Esophagus muscularis mucosa (tissue), 4 donors: ENCODE data around the gene FAM3C. TPM values are rescaled to one million over a fixed set of nuclear protein-coding genes. Genes with fewer than 3 reads are reported as not detected.

Source experiments
- DNase-seq: peaks from one replicate; pipeline ENCODE4 v3.0.0-alpha.2; 2017; ENCODE audit errors: extremely low spot score
- H3K27ac ChIP-seq, 4 donors: fragments of 200-600 bp; sonication (generic); replicated peaks in 1 of 4; 1 replicate in 3 of 4; 2 replicates in 1 of 4; pipeline ENCODE4 v1.5.1; 2016 to 2019; ENCODE audit warnings: mild to moderate bottlenecking in 1 of 4
- H3K27me3 ChIP-seq, 4 donors: fragments of 200-600 bp; sonication (generic); one replicate each; pipeline versions ENCODE4 v1.5.1 to v1.6.0; 2016 to 2019
- H3K36me3 ChIP-seq, 4 donors: fragments of 200-600 bp; sonication (generic); one replicate each; pipeline ENCODE4 v1.5.1; 2016 to 2019
- H3K4me1 ChIP-seq, 4 donors: fragments of 200-600 bp; sonication (generic); one replicate each; pipeline ENCODE4 v1.5.1; 2016 to 2019
- H3K4me3 ChIP-seq, 4 donors: fragments of 200-600 bp; sonication (generic); 1 replicate in 2 of 4; 2 replicates in 2 of 4; pipeline ENCODE4 v1.5.1; 2016 to 2019; ENCODE audit warnings: mild to moderate bottlenecking in 4 of 4, moderate library complexity in 1 of 4
- H3K9me3 ChIP-seq, 4 donors: fragments of 200-600 bp; sonication (generic); 1 replicate in 3 of 4; 2 replicates in 1 of 4; pipeline ENCODE4 v1.5.1; 2016 to 2019
- EP300 ChIP-seq: sonication (generic); formaldehyde crosslinking; IDR thresholded peaks from one replicate; pipeline ENCODE4 v1.6.1; 2017; ENCODE audit warnings: antibody characterized with exemption
- POLR2A ChIP-seq: fragments of 450-650 bp; IDR thresholded peaks from one replicate; pipeline ENCODE4 v1.6.1; 2017; ENCODE audit warnings: antibody characterized with exemption, moderate library complexity, mild to moderate bottlenecking, low read depth
- POLR2AphosphoS5 ChIP-seq, 2 donors: sonication (generic); formaldehyde crosslinking; IDR thresholded peaks; one replicate each; pipeline ENCODE4 v1.6.1; 2017; ENCODE audit warnings: antibody characterized with exemption in 2 of 2
- WGBS: methylation state at CpG from one replicate; pipeline ENCODE4 v1.1.5; 2018; 5-methylcytosine and 5-hydroxymethylcytosine counted together
- intact Hi-C: fragments of 100-400 bp; cut with DNase I; formaldehyde crosslinking; loops from one replicate; pipeline ENCODE4 v1.15.1; 2023
- total RNA-seq, 4 donors: library from RNA; depleted of rRNA; stranded (reverse); fragments of >200 nt; gene quantifications; one replicate each; pipeline versions ENCODE4 v1.1.0 to v1.2.1, GENCODE V29; 2016
- TF ChIP-seq, protein P1 (sequence below), 3 experiments: fragments of 200-600 bp in 2 of 3; fragments of 450-650 bp in 1 of 3; sonication (generic) in 2 of 3; IDR thresholded peaks; one replicate each; pipeline ENCODE4 v1.5.1; 2017 to 2019; ENCODE audit warnings: antibody characterized with exemption in 3 of 3, mild to moderate bottlenecking in 2 of 3, moderate library complexity in 1 of 3

The FAM3C gene
- total RNA-seq, 4 donors from 2014 or later = 26.6 to 41.9 (median 30.7) TPM

DNA sequence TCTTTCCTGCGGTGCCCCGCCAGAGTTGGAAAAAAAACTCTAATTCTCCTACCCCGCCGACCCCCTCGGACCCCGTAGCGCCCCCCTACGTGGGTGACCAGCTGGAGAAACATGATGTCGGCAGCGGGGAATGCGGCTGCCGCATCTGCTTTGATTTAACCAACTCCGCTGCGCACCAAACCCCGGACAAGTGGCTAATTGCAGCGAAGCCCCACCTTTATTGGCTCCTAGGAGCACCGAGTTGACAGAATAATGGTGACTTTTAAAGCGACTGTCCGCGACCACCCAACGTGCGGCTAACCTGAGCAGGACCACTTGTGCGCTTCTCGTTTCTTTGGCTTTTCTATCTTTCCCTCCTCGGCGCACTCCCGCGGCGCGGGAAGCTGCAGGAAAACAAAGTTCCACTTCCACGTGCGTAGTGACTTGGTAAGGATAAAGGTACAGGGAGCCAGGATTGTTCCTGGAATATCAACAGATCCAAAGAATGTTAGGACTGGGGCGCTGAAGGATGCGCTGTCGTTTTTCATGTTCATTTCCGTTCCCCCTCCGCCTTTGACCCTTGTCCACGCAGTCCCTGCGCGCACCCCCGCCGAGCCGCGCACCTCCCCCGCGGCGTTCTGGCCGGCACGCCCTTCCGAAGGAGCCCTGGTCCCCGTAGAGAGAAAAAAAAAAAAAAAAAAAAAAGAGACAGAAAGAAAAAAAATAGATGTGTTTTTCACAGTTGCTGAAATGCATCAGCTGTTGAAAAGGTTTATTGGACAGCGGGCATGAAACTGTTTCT lies 65.9 kb downstream of the FAM3C start:
- H3K27me3 ChIP-seq = peaks cover 0 to 74% (median 32%) of the 10 kb centered on the region in 4 donors
- H3K27ac ChIP-seq = no peak overlapping the region
- no peak for DNase-seq

DNA sequence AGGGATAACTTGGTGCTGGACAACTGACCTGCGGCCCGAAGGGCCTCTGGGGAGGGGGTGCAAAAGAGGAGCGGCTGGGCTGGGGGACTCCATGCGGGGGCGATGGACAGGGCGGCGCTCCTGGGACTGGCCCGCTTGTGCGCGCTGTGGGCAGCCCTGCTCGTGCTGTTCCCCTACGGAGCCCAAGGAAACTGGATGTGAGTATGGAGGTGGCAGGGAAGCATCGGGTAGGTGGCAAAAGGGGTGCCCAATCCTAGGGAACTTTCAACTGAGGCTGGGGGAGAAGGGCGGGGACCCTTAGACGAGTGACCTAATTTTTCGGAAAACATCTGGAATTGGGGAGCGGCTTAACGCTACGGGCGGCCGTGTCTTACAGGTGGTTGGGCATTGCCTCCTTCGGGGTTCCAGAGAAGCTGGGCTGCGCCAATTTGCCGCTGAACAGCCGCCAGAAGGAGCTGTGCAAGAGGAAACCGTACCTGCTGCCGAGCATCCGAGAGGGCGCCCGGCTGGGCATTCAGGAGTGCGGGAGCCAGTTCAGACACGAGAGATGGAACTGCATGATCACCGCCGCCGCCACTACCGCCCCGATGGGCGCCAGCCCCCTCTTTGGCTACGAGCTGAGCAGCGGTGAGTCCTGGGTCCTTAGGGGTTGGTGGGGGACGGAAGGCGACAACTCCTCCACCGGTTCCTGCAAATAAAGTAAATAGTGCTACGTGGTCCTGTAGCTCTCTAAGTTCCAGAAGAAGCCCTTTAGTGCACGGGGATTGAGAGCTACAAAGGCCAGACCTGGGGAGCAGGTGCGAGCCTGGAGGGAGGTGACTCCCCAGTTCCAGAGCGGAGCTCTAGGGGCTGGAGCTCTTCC lies 66.7 kb downstream of the FAM3C start:
- H3K4me1 ChIP-seq = peaks cover 16 to 24% (median 22%) of the 10 kb centered on the region in 4 donors
- TF ChIP-seq POLR2AphosphoS5 (IDR thresholded peaks at IDR 0.05) (no peak), POLR2A (no peak), EP300 (no peak)
- TF ChIP-seq, protein P1, sequence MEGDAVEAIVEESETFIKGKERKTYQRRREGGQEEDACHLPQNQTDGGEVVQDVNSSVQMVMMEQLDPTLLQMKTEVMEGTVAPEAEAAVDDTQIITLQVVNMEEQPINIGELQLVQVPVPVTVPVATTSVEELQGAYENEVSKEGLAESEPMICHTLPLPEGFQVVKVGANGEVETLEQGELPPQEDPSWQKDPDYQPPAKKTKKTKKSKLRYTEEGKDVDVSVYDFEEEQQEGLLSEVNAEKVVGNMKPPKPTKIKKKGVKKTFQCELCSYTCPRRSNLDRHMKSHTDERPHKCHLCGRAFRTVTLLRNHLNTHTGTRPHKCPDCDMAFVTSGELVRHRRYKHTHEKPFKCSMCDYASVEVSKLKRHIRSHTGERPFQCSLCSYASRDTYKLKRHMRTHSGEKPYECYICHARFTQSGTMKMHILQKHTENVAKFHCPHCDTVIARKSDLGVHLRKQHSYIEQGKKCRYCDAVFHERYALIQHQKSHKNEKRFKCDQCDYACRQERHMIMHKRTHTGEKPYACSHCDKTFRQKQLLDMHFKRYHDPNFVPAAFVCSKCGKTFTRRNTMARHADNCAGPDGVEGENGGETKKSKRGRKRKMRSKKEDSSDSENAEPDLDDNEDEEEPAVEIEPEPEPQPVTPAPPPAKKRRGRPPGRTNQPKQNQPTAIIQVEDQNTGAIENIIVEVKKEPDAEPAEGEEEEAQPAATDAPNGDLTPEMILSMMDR (IDR thresholded peaks at IDR 0.05) = no peak
- H3K9me3 ChIP-seq = no peaks in the 10 kb centered on the region
- peak overlapping the region; percentile 43 to 57 (median 45) for H3K4me3 ChIP-seq
- intact Hi-C loops = no loop called here
- 2% methylated on average over 40 of the region's 47 CpGs for WGBS
- DNase-seq = no peak
- no peak overlapping the region for H3K27ac ChIP-seq
- H3K27me3 ChIP-seq = peaks cover 0 to 72% (median 32%) of the 10 kb centered on the region in 4 donors
- no peaks in the 10 kb centered on the region for H3K36me3 ChIP-seq

More for the DNA sequence above, 65.9 kb downstream of the FAM3C start:
- WGBS = 3% methylated on average over 36 of the region's 52 CpGs
- Histone ChIP-seq H3K4me1 (peaks cover 16 to 24% (median 22%) of the 10 kb centered on the region in 4 donors), H3K9me3 (no peaks in the 10 kb centered on the region), H3K36me3 (no peaks in the 10 kb centered on the region), H3K4me3 (peak overlapping the region; percentile 43 to 57 (median 45))
- no peak for TF ChIP-seq POLR2AphosphoS5 (IDR thresholded peaks at IDR 0.05)
- TF ChIP-seq EP300 = no peak
- TF ChIP-seq, protein P1 (IDR thresholded peaks at IDR 0.05) = no peak
- TF ChIP-seq POLR2A = no peak
- intact Hi-C loops = no loop called here

DNA sequence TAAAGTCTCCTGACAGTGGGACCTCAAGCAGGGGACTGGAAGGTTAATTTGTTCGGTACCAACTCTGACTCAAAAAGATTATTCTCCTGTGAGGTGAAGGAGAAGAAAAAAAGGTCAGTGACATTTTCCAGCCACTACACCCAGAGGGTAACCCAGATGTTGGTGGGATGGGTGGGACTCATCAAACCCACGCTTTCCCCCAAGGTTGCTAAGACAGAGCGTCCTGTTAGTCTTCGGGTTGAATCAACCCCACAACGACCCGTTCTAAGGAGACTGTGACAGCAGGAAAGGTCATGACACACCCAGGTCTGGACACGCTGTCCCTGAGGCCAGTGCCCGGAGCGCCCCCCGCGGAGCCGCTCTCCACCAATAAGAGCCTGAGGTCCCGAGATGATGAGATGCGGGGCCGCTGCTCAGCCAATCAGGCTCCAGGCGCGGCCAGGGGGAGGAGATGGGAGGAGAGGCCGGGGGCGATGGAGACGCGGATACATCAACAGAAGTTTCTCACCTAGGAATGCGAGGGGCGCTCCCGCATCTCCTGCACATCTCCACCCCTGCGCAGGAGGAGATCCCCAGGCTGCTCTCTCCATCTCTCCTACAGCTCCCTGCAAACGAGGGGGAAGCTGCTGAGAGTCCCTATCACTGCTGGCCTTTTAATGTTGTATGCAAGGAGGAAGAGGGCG lies 67.5 kb downstream of the FAM3C start, which contains the start of gene WNT16:
WNT16 (plus strand) TSS at position 493 of the 683 bp plus-strand sequence. CDS start 293 bp downstream, outside the sequence.
- H3K27ac ChIP-seq = no peak within 1 kb of the TSS
- peaks cover 16 to 24% (median 22%) of the 10 kb centered on the region in 4 donors for H3K4me1 ChIP-seq
- DNase-seq = no peak
- intact Hi-C loops = no loop called here
- no peaks in the 10 kb centered on the region for H3K9me3 ChIP-seq
- WGBS = 28% methylated on average over 12 of the region's 27 CpGs
- TF ChIP-seq, protein P1 (IDR thresholded peaks at IDR 0.05) = no peak
- TF ChIP-seq POLR2AphosphoS5 (IDR thresholded peaks at IDR 0.05) = no peak
- TF ChIP-seq POLR2A = no peak
- no peak for TF ChIP-seq EP300
- H3K36me3 ChIP-seq = no peaks in the 10 kb centered on the region
- H3K27me3 ChIP-seq = peaks cover 0 to 70% (median 32%) of the 10 kb centered on the region in 4 donors
- peak within 1 kb of the TSS; percentile 43 to 57 (median 45) for H3K4me3 ChIP-seq

DNA sequence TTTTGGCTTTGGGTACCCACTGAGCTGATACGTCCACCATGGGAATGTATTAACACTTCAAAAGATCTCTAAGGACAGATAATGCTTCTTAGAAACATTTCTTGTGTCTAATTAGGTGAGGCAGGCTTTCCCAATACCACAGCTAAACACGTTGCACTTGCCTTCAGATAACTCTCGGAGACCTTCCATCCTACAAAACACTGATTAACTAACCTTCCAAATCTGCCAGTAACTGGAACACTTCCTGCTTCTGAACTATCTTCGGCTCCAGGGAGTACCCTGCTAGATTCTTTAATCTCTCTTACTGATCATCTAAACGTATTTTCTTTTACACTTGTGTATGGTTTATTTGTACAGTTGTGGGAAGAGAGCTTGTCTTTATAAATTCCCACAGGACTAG lies 68.4 kb downstream of the FAM3C start:
- Histone ChIP-seq H3K27me3 (peaks cover 0 to 64% (median 32%) of the 10 kb centered on the region in 4 donors), H3K4me1 (peaks cover 16 to 24% (median 22%) of the 10 kb centered on the region in 4 donors), H3K9me3 (no peaks in the 10 kb centered on the region), H3K27ac (no peak overlapping the region), H3K36me3 (no peaks in the 10 kb centered on the region), H3K4me3 (no peak overlapping the region)
- intact Hi-C loops = no loop called here
- WGBS = 86% methylated on average over 5 of the region's 5 CpGs
- no peak for DNase-seq
- TF ChIP-seq, protein P1 (IDR thresholded peaks at IDR 0.05) = no peak
- TF ChIP-seq POLR2A = no peak
- no peak for TF ChIP-seq EP300
- no peak for TF ChIP-seq POLR2AphosphoS5 (IDR thresholded peaks at IDR 0.05)
